Parathyroid adenoma (tissue), 2 donors: ENCODE measurements around the gene COMMD10.

Experiments
- H2AFZ ChIP-seq: fragments of 300-600 bp; sonication (generic); one replicate; pipeline ENCODE4 v1.7.0; 2017; ENCODE audit warnings: antibody characterized with exemption, mild to moderate bottlenecking
- H3K27ac ChIP-seq: fragments of 300-600 bp; sonication (generic); one replicate; pipeline ENCODE4 v1.7.0; 2017
- H3K27me3 ChIP-seq: fragments of 300-600 bp; sonication (generic); one replicate; pipeline ENCODE4 v1.7.0; 2017; ENCODE audit warnings: low read length; ENCODE audit not compliant: control insufficient read depth, insufficient read depth
- H3K36me3 ChIP-seq: fragments of 300-600 bp; sonication (generic); one replicate; pipeline ENCODE4 v1.7.0; 2017; ENCODE audit warnings: low read length; ENCODE audit not compliant: control insufficient read depth, insufficient read depth
- H3K4me1 ChIP-seq: fragments of 300-600 bp; sonication (generic); one replicate; pipeline ENCODE4 v1.7.0; 2017; ENCODE audit warnings: control low read depth
- H3K4me2 ChIP-seq: fragments of 300-600 bp; sonication (generic); one replicate; pipeline ENCODE4 v1.7.0; 2017; ENCODE audit warnings: low read length
- H3K4me3 ChIP-seq: fragments of 300-600 bp; sonication (generic); one replicate; pipeline ENCODE4 v1.7.0; 2017; ENCODE audit warnings: low read depth, low read length
- H3K79me2 ChIP-seq: fragments of 300-600 bp; sonication (generic); one replicate; pipeline ENCODE4 v1.7.0; 2017; ENCODE audit warnings: control low read depth
- H3K9ac ChIP-seq: fragments of 300-600 bp; sonication (generic); one replicate; pipeline ENCODE4 v1.7.0; 2017; ENCODE audit warnings: mild to moderate bottlenecking
- H3K9me3 ChIP-seq: fragments of 300-600 bp; sonication (generic); one replicate; pipeline ENCODE4 v1.7.0; 2017; ENCODE audit warnings: low read length; ENCODE audit not compliant: control insufficient read depth
- CTCF ChIP-seq: fragments of 300-600 bp; sonication (generic); IDR thresholded peaks from one replicate; pipeline ENCODE4 v1.7.0; 2017; ENCODE audit warnings: antibody characterized with exemption, mild to moderate bottlenecking
- donor health status: primary hyperparathyroidism.

The COMMD10 gene

GRCh38 chr5:116292321-116292720 is 207.5 kb downstream of the COMMD10 start:
- H3K4me1 ChIP-seq: peaks cover 4% of the 10 kb centered on the region
- no peak overlapping the region for H3K4me2 ChIP-seq
- H3K27me3 ChIP-seq: no peaks in the 10 kb centered on the region
- H3K36me3 ChIP-seq: no peaks in the 10 kb centered on the region
- TF ChIP-seq CTCF: no peak
- H3K9ac ChIP-seq: no peak overlapping the region
- H2AFZ ChIP-seq: no peak overlapping the region
- peaks cover 4% of the 10 kb centered on the region for H3K9me3 ChIP-seq
- H3K4me3 ChIP-seq: no peak overlapping the region
- no peak overlapping the region for H3K27ac ChIP-seq
- no peaks in the 10 kb centered on the region for H3K79me2 ChIP-seq

- Histone ChIP-seq H3K79me2 (no peaks in the 10 kb centered on the region), H3K9me3 (no peaks in the 10 kb centered on the region), H3K4me1 (no peaks in the 10 kb centered on the region), H3K4me3 (no peak overlapping the region), H3K27me3 (no peaks in the 10 kb centered on the region), H3K27ac (no peak overlapping the region), H2AFZ (no peak overlapping the region), H3K4me2 (no peak overlapping the region), H3K36me3 (no peaks in the 10 kb centered on the region), H3K9ac (no peak overlapping the region)
- TF ChIP-seq CTCF: no peak
These were observed 211.7 kb downstream of the COMMD10 start for GRCh38 chr5:116296335-116297072.

GRCh38 chr5:116297296-116297814 is 212.5 kb downstream of the COMMD10 start:
- Histone ChIP-seq H3K9ac (no peak overlapping the region), H3K4me3 (no peak overlapping the region), H3K27ac (no peak overlapping the region), H3K36me3 (no peaks in the 10 kb centered on the region), H3K79me2 (no peaks in the 10 kb centered on the region), H3K27me3 (no peaks in the 10 kb centered on the region), H3K4me1 (no peaks in the 10 kb centered on the region), H3K4me2 (no peak overlapping the region), H2AFZ (no peak overlapping the region), H3K9me3 (no peaks in the 10 kb centered on the region)
- TF ChIP-seq CTCF: no peak

- Histone ChIP-seq H3K4me3 (no peak overlapping the region), H3K36me3 (no peaks in the 10 kb centered on the region), H3K9me3 (no peaks in the 10 kb centered on the region), H2AFZ (no peak overlapping the region), H3K9ac (no peak overlapping the region), H3K4me2 (no peak overlapping the region), H3K27ac (no peak overlapping the region), H3K27me3 (no peaks in the 10 kb centered on the region), H3K4me1 (no peaks in the 10 kb centered on the region), H3K79me2 (no peaks in the 10 kb centered on the region)
- TF ChIP-seq CTCF: no peak
These were observed 215.2 kb downstream of the COMMD10 start for GRCh38 chr5:116299746-116300640.
